GM12874 (cell line): ENCODE data around the gene CACNA1G.

Experiments
- TF ChIP-seq, protein P1 (sequence below): IDR thresholded peaks from 2 replicates; pipeline ENCODE4 v1.5.1; 2011; ENCODE audit warnings: low read depth, mild to moderate bottlenecking, control low read depth, low read length, moderate library complexity; ENCODE audit not compliant: insufficient read depth

The CACNA1G gene

DNA sequence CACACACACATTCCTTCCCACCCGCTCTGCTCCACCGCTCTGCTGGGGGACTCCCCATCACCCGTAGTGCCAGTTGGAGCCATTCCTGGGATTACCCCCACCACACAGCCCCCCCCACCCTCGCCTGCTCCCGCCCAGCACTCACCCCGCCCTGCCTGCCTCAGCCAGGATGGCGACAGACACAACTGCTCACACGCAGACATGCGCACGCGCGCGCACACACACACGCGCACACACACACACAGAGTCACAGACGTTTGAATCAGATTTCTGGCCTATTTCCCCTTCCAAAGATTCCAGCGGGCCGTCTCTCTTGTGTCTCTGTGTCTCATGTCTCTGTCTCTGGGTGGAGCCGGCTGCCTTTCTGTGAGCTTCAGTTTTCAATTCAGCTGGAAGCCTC lies 4.4 kb downstream of the CACNA1G start:
- TF ChIP-seq, protein P1, sequence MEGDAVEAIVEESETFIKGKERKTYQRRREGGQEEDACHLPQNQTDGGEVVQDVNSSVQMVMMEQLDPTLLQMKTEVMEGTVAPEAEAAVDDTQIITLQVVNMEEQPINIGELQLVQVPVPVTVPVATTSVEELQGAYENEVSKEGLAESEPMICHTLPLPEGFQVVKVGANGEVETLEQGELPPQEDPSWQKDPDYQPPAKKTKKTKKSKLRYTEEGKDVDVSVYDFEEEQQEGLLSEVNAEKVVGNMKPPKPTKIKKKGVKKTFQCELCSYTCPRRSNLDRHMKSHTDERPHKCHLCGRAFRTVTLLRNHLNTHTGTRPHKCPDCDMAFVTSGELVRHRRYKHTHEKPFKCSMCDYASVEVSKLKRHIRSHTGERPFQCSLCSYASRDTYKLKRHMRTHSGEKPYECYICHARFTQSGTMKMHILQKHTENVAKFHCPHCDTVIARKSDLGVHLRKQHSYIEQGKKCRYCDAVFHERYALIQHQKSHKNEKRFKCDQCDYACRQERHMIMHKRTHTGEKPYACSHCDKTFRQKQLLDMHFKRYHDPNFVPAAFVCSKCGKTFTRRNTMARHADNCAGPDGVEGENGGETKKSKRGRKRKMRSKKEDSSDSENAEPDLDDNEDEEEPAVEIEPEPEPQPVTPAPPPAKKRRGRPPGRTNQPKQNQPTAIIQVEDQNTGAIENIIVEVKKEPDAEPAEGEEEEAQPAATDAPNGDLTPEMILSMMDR: no peak

DNA sequence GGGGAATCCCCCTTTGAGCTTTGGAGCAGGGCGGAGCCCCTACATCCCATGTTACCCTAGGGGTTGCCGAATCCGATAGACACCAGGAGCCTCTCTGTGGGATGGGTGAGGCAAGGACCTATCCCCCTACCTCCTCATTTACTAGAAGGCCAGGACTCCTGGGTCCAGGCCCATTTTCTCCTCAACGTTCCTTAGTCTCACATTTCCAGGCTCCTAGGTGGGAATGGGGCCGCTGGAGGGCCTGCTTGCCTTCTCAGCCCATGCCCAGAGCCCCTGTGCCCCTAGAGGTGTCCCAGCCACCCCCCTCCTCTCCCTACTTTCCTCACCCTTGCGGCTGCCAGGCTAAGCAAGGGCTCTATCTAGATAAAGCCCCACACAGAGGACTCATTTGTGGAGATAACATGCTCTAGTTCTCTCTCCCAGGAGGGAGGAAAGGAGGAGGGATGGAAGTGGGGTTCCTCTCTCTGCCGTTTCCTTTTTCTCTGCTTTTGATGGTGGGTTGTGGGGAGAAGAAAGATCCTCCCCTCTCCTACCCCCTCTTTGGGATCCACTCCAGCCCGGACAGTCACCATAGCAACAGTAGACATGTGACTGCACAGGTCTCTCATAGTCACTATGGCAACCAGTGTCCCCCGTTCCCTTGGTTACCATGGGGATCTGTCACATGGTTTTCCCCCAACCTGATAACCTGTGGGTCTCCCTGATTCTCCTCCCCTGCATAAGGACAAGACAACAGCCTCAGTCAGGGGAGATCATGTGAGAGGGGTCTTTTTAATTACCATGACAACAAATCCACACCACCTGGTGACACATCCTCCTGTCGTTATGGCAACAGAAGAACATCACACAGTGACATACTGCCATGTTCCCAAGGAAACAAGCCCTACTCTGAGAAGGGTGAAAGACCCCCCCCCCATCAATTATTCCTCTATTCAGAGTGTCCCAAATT lies 5.2 kb downstream of the CACNA1G start:
- TF ChIP-seq, protein P1: no peak

DNA sequence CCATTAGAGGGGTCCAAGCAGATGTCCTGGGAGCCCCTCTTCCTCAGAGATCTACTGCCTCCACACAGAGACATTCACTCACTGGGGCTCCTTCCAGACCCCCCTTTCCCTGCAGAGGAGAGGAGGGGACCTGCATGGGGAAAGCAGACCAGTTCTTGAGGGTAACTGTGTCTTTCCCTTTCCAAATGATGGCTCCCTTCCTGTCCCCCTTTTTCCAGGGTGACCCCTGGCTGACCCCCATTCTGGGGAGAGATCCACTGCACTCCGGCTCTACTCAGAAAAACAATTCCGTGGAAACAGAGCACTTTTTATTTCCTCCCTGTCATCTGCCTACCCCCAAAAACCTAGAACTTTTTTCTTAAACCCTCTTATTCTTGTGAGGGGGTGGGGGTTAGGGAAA lies 6.4 kb downstream of the CACNA1G start:
- TF ChIP-seq, protein P1: no peak

DNA sequence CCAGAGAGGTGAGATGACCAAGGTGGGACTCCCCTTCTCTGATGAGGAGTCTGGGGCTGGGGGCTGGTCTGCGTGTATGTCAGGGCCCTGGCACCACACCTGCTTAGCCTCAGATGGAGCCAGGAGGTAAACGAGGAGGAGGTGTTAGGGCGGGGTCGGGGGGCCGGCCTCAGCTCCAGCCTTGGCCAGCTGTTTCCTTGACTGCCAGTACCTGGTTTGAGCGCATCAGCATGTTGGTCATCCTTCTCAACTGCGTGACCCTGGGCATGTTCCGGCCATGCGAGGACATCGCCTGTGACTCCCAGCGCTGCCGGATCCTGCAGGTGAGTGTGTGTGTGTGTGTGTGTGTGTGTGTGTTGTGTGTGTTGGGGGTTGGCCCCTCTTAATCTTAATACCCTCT lies 8.1 kb downstream of the CACNA1G start:
- TF ChIP-seq, protein P1: no peak

DNA sequence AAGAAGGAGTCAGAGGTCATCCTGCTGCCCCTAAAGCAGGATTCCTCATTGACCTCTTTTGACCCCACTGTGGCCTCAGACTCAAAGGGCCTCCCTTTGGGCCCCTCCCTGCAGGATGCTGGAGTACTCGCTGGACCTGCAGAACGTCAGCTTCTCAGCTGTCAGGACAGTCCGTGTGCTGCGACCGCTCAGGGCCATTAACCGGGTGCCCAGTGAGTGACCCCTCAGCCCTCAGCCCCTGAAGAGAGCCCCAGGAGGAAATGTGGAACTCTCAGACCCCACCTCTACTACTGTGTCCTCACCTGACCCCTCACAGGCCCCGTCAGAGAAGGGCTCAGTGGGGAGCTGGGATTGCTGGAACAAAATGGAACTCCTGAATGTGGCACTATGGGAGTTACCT lies 9.1 kb downstream of the CACNA1G start:
- TF ChIP-seq, protein P1: no peak

DNA sequence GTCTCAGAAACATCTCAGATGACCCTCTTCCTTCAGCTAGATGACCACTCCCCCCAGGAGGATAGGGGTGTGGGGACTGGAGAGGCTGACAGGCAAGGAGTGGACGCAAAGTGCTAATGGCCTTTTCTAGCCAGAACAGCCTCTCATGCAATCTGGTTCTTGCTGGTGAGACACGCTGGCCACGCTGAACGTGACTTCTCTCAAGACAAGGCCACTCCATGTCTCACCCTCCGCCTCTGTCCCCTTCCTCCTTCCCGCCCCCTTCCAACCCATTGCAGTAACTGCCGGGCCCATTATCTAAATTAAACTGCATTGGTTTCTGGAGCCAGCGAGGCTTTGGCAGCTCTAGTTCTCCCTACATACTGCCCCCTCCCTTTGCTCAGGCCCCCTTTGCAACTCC lies 9.5 kb downstream of the CACNA1G start:
- TF ChIP-seq, protein P1: no peak

DNA sequence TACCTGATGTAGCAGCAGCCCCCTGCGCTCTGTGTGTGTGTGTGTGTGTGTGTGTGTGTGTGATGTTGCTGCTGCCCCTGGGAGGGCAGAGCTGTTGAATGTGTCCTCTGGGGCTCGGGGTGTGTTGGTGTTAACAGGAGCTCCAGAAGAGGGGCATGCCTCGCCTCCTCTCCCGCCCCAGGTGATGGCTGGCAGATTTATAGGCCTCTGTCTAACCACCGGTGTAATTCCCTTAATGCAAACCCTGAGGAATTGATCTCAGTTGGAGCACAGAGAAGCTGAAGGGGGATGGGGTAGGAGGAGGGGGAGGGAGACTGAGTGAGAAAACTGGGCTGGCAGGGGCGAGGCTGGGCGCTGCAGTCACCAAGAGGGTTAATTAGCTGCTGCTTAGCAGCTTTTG lies 10.0 kb downstream of the CACNA1G start:
- TF ChIP-seq, protein P1: no peak
